GM19025 (cell line): ENCODE data around the gene ZNF780B.
"Not testable (repeated sequence)": the region's sequence is repeated elsewhere in the genome, so short reads cannot be mapped to it uniquely, and the experiment has no call there.

Source experiments
- ATAC-seq: cut with Tn5 transposase; IDR thresholded peaks from one replicate; pipeline ENCODE4 v1.9.1; 2021; ENCODE audit warnings: mild to moderate bottlenecking, low read depth, moderate library complexity; ENCODE audit not compliant: unreplicated experiment

The ZNF780B gene

DNA sequence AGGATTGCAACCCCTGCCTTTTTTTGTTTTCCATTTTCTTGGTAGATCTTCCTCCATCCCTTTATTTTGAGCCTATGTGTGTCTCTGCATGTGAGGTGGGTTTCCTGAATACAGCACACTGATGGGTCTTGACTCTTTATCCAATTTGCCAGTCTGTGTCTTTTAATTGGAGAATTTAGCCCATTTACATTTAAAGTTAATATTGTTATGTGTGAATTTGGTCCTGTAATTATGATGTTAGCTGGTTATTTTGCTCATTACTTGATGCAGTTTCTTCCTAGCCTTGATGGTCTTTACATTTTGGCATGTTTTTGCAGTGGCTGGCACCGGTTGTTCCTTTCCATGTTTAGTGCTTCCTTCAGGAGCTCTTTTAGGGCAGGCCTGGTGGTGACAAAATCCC, 14.3 kb downstream of the ZNF780B start:
- not testable (repeated sequence) for ATAC-seq

DNA sequence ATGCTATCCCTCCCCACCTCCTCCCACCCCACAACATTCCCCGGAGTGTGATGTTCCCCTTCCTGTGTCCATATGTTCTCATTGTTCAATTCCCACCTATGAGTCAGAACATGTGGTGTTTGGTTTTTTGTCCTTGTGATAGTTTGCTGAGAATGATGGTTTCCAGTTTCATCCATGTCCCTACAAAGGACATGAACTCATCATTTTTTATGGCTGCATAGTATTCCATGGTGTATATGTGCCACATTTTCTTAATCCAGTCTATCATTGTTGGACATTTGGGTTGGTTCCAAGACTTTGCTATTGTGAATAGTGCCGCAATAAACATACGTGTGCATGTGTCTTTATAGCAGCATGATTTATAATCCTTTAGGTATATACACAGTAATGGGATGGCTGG, 18.0 kb downstream of the ZNF780B start:
- ATAC-seq = not testable (repeated sequence)

DNA sequence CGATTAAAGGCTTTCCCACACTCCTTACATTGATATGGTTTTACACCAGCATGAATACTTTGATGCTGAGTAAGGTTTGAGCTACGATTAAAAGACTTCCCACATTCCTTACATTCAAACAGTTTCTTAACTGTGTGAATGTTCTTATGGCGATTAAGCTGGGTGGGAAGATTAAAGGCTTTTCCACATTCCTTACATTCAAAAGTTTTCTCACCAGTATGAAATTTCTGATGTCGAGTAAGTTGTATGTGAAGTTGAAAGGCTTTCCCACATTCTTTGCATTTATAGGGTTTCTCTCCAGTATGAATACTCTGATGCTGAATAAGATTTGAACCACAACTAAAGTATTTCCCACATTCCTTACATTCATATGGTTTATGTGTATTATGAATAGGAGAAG, 20.0 kb downstream of the ZNF780B start:
- no peak for ATAC-seq

DNA sequence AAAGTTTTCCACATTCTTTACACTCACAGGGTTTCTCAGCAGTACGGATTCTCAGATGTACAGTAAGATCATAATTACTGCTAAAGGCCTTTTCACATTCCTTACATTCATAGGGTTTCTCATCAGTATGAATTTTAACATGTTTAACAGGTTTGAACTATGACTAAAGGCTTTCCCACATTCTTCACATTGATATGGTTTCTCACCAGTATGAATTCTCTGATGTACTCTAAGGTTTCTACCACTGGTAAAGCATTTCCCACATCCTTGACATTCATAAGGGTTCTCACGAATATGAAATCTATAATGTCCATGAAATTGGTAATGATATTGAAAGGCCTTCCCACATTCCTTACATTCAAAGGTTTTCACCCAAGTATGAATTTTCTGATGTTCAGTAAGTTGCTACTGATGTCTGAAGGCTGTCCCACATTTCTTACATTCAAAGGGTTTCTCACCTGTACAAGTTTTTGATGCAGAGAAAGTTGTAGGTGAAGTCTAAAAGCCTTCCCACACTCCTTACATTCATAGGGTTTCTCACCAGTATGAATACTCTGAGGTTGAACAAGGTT, 22.0 kb downstream of the ZNF780B start:
- ATAC-seq = no peak

DNA sequence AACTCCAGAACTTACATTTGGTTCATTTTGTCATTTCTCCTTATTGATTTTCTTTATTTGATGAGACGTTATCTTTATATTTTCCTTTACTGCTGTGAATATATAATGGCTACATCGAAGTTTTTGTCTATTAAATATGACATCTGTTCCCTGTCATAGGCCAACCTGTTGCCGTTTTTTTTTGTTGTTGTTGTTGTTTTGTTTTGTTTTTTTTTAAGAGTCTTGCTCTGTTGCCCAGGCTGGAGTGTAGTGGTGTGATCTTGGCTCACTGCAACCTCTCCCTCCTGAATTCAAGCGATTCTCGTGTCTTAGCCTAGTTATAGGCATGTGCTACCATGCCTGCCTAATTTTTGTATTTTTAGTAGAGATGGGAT, 29.4 kb downstream of the ZNF780B start:
- ATAC-seq = no peak

DNA sequence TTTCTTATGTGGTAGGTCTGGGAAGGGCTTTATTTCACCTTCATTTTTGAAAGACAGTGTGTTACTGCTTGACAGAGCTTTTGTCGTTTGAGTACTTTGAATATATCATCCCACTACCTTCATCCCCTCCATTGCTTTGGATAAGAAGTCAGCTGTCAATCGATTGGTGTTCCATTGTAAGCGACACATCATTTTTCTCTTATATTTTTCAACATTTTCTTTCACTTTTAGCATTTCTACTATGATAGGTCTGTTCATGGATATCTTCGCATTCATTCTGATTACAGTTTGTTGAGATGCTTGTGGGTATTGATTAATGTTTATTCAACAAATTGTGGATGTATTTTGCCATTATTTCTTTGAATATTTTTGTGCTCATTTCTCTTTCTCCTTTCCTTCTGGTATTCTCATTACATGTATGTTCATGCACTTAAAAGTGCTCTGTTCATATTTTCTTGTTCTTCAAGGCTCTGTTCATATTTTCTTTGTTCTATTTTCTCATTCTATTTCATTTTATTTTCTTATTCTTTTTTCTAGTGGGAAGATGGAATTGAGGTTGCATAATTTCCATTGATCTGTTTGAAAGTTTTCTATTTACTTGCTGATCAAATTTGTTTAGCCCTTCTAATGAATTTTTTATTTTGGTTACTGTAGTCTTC, 30.0 kb downstream of the ZNF780B start:
- ATAC-seq = no peak

DNA sequence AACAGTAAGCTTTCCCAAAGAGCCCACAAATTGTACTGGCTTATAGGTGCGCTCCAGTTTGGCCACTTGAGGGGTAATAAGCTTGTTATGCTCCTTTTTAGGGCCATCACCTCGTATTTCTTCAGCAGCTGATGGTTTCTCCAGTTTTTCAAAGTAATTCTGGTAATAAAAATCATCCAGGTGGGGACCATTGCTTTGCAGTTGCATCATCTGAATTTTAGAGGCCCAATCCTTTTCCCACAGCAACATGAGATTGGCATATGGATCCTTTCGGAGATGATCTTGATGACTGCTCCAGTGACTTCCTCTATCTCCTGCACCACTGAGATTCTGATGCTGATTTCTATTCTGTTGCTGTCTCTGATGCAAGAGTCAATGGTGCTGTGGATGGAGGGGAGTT, 32.1 kb downstream of the ZNF780B start:
- ATAC-seq = no peak

DNA sequence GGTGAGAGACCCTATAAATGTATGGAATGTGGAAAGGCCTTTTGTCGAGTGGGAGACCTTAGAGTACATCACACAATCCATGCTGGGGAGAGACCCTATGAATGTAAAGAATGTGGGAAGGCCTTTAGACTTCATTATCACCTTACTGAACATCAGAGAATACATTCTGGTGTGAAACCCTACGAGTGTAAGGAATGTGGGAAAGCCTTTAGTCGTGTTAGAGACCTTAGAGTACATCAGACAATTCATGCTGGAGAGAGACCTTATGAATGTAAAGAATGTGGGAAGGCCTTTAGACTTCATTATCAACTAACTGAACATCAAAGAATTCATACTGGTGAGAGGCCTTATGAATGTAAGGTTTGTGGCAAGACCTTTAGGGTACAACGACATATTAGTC, 42.0 kb downstream of the ZNF780B start:
- ATAC-seq = no peak

DNA sequence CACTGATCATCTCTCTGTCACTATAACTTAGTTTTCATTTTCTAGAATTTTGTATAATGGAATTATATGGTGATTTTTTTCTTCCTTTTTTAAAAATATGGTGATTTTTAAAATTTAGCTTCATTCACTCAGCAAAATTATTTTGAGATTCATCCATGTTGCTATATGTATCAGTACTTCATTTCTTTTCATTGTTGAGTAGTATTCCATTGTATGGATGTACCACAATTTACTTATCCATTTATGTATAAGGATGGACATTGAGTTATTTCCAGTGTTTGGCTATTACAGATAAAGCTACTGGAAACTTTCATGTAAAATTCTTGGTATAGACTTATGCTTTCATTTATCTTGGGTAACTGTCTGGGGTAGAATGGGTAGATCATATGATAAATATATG, 46.4 kb downstream of the ZNF780B start:
- ATAC-seq = no peak

DNA sequence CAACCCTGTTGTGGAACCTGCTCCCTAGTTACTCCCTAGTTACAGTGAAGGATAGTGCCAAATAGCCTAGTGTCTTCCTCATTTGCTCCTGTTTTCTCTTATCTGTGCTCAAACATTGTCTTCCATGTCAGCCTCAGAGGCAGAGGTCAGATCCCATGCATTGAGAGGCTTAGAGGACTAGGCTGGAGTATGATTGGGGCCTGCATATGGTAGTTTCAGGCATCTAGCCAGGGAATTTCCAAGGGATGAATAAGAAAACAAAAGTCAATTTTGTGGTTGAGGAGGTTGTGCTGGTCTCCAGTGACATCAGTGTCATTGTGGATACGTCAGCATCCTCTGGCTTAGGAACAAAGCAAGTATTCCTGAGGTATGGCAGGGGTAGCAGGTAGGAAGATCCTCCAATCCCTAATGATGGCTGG, 49.7 kb downstream of the ZNF780B start:
- no peak for ATAC-seq

DNA sequence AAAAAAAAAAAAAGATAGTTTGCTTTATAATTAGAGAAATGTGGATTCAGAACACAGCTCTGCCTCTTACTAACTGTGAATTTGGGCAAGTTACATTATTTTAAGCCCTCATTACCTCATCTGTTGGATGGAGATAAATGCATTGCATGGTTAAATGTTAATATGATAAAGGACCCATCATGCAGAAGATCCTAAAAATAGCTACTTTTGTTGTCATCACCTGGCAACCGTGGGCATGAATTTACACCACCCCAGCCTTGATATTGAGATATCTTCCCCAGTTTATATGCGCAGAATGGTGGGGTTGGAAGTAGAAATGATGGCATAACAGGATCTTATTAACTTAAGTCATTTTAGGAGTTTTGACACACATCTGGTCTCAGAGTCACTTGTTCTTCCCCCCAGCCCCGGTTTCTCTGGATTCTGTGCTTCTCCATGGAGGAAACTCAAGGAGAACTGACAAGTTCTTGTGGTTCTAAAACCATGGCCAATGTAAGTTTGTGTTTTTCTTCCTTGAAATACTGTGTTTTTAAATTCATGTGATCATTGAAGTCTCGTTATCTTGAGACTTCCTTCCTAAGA, 50.2 kb downstream of the ZNF780B start:
- ATAC-seq = no peak

DNA sequence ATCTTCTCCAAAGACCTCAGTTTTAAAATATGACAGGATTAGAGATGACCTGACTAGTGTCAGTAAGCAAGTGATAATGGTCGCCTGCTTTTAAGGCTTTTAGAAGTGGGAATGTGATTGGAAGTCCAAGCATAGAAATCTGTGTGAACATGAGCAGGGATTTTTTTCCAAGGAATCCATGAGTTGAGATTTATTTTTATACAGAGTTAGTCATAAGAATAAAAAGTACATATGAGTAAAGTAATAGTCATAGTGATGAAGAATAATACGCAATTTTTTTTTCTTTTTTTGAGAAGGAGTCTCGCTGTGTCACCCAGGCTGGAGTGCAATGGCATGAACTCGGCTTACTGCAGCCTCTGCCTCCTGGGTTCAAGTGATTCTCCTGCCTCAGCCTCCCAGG, 57.5 kb downstream of the ZNF780B start:
- ATAC-seq = no peak

DNA sequence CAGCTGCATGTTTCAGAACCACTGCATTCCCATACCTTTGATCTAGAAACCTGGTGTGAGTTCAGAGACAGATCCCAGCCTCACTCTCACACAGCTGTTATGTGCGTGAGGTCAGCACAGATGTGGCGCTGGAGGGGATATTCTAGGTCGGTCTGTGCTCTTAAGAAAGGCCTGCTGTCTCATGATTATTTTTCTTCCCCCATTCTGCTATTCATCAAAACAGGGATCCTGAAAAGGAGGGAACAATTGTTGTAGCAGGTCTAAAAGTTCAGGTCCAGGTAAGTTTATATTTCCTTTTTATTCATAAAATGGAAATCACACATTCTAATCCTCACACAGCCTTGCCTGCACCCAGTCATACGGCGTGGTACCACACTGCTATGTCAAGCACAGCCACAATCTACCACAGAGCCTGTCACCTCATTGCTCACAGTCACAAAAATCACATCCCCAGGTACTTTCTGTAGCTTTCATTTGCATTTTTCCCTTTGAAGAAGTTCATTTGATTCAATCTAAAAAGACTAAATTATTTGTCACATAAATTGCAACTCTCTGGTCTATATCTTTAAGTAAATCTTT, 58.3 kb downstream of the ZNF780B start:
- no peak for ATAC-seq

DNA sequence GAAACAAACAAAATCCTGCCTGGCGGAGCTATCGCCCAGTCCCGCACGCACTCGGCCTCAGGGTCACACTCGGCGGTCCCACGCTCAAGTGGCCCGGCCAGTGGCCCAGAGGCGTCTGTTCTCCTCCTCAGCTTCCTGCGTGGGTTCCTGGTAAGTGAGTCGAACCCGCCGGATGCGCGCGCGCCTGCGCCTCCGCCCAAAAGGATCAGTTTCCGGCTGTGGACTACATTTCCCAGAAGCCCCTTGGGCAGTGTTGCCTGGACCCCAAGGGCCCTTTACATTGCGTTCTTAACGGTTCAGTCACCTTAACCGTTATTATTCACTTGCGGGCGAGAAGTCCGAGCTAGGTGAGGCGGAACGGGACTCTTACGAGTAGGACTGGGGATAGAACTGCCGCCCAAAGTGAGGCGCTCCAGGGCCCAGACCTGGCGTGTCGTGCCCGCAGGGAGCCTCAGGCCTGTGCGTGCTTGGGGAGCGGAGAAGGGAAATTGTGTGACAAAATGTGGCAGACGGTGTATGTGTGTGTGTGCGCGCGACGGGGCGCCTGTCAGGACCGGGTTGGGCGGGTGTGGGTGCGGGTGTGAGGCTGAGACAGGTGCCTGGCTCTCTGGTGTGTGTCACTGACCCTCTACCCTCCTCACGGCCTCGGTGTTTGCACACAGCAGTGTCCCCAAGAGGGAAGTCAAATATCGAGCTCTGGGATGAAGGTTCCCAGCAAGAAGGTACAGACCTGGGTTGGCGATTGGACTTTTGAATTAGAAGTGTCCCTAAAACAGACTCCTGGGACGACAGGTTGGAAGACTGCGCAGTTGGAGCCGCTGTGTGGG, 59.0 kb downstream of the ZNF780B start, which contains the start of gene ZNF546:
TSS of gene ZNF546 (plus strand) at position 250 of the 827 bp plus-strand sequence. CDS start 1,267 bp downstream, outside the sequence.
- peak; percentile 85 for ATAC-seq

DNA sequence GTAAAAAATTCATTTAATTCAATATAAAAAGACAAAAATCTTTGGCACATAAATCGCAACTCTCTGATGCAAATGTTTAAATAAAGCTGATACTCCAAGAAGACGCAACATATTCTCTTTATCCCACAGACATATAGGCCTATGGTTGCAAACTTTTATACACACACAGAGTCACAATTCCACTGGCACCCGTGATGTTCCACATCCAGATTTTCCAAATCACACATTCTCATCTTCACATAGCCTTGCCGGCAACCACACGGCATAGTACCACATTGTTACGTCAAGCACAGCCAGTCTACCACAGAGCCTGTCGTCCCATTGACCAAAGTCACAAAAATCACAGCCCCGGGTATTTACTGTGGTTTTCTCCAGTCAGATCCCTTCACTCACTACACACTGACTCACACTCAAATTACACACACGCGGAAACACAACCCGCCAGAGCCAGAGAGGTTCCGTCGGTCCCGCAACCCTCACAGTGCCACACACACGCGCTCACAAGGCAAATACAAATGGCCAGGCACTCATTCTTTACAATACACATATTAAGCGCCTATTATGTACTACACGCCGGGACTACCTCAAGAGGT, 59.7 kb downstream of the ZNF780B start:
- ATAC-seq = peak; percentile 24

DNA sequence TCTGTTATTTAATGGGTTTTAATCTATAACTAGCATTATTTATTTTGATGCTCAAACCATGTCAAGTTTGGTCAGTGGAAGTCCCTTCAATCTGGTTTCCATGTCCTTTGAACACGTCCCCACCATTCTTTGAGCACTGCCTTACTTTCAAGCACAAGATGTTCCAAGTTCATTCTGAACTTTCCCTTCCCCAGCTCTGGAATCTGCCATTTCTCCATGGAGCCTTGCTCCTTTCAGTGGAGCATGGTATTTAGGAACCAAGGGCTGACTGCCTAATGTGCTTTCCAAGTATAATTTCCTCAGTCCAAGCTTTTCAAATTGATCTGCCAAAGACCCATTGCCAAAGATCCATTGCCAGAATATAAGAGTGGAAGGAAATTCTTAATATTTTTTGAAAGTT, 60.2 kb downstream of the ZNF780B start:
- no peak for ATAC-seq

DNA sequence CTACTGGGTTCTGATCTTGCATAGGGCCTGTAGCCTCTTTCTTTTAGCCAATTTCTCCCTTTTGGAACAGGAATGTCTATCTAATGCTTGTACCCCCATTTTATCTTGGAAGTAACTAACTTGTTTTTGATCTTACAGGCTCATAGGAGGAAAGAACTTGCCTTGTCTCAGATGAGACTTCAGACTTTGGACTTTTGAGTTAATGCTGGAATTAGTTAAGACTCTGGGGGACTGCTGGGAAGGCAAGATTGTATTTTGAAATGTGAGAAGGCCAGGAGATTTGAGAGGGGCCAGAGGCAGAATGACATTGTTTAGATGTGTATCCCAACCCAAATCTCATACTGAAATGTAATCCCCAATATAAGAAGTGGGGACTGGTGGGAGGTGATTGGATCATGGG, 61.7 kb downstream of the ZNF780B start:
- no peak for ATAC-seq

DNA sequence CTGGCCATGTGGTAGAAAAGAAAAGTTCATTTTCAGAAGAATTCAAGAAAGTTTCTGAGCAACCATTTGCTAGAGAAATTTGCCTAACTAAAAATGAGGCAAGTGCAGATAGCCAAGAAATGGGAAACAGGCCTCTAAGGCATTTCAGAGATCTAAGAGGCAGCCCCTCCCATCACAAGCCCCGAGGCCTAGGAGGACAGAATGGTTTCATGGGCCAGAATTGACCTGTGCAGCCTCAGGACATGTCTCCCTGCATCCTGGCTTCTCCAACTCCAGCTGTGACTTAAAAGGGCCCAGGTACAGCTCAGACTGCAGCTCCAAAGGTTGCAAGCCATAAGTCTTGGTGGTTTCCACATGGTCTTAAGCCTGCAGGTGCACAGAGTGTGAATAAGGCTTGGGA, 62.4 kb downstream of the ZNF780B start:
- no peak for ATAC-seq

DNA sequence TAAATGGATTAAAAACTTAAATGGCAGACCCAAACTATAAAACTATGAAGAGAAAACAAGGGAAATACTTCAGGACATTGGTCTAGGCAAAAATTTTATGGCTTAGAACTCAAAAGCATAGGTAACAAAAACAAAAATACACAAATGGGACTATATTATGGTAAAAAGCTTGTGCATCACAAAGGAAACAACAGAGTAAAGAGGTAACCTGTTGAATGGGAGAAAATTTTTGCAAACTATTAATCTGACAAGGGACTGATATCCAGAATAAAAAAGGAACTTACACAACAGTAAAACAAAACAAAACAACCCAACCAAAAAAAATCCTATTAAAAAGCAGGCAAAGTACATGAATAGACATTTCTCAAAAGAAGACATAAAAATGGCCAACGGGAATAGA, 68.4 kb downstream of the ZNF780B start:
- ATAC-seq = no peak

DNA sequence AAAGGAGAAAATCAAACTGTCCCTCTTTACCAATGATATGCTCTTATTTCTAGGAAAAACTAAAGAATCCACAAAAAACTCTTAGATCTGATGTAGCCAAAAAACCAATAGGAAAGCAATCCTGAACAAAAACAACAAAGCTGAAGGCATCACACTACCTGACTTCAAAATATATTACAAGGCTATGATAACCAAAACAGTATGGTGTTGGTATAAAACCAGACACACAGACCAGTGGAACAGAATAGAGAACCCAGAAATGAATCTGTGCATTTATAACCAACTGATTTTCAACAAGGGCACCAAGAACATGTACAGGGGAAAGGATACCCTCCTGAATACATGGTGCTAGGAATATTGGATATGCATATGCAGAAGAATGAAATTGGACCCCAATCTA, 68.9 kb downstream of the ZNF780B start:
- no peak for ATAC-seq

DNA sequence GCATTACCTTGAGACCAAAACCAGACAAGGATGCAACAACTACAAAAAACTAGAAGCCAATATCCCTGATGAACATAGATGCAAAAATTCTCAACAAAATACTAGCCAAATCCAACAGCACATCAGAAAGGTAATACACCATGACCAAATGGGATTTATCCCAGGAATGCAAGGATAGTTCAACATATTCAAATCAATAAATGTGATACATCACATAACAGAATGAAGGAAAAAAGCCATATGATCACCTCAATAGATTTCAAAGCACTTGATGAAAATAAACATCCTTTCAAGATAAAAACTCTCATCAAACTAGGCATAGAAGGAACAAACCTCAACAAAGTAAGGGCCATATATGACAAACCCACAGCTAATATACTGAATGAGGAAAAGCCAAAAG, 69.4 kb downstream of the ZNF780B start:
- ATAC-seq = no peak
